Ovary (tissue), 3 donors: ENCODE data around the gene MYOCOS.

Source experiments
- EP300 ChIP-seq: sonication (generic); formaldehyde crosslinking; IDR thresholded peaks from one replicate; pipeline ENCODE4 v1.6.1; 2017; ENCODE audit warnings: antibody characterized with exemption
- POLR2A ChIP-seq: fragments of 450-650 bp; IDR thresholded peaks from one replicate; pipeline ENCODE4 v1.6.1; 2017; ENCODE audit warnings: antibody characterized with exemption, mild to moderate bottlenecking, moderate library complexity
- TF ChIP-seq, protein P1 (sequence below), 3 donors: fragments of 450-650 bp in 2 of 3; fragments of 200-600 bp in 1 of 3; IDR thresholded peaks; one replicate each; pipeline versions ENCODE4 v1.5.1 to v1.8.0; 2016 to 2022; ENCODE audit warnings: antibody characterized with exemption in 3 of 3, mild to moderate bottlenecking in 1 of 3
- donor health status: DM: no; HTN: no; CAD: no.

DNA sequence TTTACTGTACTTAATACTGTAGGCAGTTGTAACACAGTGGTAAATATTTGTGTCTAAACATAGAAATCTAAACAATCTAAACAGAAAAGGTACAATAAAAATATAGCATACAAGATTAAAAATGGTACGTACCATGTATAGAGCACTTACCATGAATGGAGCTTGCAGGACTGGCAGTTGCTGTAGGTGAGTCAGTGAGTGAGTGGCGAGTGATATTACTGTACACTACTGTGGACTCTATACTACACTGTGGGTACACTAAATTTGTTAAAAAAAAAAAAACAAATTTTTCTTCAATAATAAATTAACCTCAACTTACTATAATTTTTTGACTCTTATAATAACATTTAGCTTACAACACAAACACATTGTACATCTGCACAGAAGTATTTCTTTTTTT is 39.5 kb upstream of the MYOCOS start:
- TF ChIP-seq, protein P1, sequence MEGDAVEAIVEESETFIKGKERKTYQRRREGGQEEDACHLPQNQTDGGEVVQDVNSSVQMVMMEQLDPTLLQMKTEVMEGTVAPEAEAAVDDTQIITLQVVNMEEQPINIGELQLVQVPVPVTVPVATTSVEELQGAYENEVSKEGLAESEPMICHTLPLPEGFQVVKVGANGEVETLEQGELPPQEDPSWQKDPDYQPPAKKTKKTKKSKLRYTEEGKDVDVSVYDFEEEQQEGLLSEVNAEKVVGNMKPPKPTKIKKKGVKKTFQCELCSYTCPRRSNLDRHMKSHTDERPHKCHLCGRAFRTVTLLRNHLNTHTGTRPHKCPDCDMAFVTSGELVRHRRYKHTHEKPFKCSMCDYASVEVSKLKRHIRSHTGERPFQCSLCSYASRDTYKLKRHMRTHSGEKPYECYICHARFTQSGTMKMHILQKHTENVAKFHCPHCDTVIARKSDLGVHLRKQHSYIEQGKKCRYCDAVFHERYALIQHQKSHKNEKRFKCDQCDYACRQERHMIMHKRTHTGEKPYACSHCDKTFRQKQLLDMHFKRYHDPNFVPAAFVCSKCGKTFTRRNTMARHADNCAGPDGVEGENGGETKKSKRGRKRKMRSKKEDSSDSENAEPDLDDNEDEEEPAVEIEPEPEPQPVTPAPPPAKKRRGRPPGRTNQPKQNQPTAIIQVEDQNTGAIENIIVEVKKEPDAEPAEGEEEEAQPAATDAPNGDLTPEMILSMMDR (IDR thresholded peaks at IDR 0.05): no peak
- TF ChIP-seq EP300: no peak
- no peak for TF ChIP-seq POLR2A
